Myocyte (in vitro differentiated cells): Measurements from ENCODE around the gene KHNYN. TPM values are rescaled to one million over a fixed set of nuclear protein-coding genes. Genes with fewer than 3 reads are reported as not detected.
"Not testable (repeated sequence)": the region's sequence is repeated elsewhere in the genome, so short reads cannot be mapped to it uniquely, and the experiment has no call there.

ENCODE experiments used
- DNase-seq: peaks from one replicate; pipeline ENCODE4 v3.0.0-alpha.2; 2012; ENCODE audit warnings: low read depth
- polyA plus RNA-seq: library from polyadenylated mRNA; unstranded; fragments of >200 nt; gene quantifications from one replicate; pipeline ENCODE4 v1.2.1, GENCODE V29; 2012; ENCODE audit warnings: missing spikeins
- total RNA-seq: library from RNA; depleted of rRNA; stranded (reverse); fragments of >200 nt; gene quantifications from 2 replicates; pipeline ENCODE4 v1.2.3, GENCODE V29; 2014

KHNYN gene
- 28.0 and 29.6 TPM in 2 replicates for total RNA-seq
- polyA plus RNA-seq: 25.9 TPM

DNA sequence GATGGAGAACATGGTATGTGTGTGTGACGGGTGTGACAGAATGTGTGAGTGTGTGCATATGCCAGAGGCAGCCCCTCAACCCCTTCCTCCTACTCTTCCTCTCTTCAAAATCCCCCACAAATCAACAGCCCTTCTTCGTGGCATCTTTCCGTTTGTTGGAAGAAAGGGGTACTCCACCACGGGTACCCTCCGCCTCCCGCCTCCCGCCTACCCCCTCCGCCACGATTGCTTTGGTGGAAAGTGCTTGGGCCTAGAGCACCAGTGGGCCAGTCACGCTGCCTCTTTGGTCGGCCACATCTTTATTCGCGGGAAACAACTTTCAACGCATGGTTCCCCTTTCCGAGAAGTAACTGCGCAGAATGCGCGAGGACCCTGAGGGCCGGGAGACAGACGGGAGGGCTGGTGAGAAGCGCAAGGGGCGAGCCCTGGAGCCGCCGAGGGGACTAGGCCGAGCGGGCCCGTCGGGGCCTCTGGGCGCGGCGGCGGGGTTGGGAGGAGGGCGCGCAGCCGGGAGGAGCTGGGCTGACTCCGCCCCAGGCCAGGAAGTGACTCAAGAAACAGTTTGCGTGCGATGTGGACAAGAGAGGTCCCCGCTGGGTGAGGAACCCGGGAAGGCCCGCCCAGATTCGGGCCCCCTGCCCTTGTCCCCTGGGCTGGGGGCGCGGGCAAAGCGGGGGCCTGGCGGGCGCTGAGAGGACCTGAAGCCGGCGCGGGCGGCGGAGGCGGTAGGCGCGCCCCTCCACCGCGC is at the start of gene KHNYN, which contains the start of gene CBLN3:
Gene KHNYN, plus strand, starts transcription at position 560 of the 748 bp plus-strand sequence. CDS start 777 bp downstream, outside the sequence.
Gene CBLN3, minus strand, starts transcription at position 274 of the 748 bp plus-strand sequence. CDS start 614 bp downstream, outside the sequence.
- DNase-seq: peak; percentile 93

- DNase-seq: no peak
Measured at GRCh38 chr14:24381363-24382063, 48.2 kb upstream of the KHNYN start.

GRCh38 chr14:24382064-24382371 is 47.7 kb upstream of the KHNYN start:
- no peak for DNase-seq

DNA sequence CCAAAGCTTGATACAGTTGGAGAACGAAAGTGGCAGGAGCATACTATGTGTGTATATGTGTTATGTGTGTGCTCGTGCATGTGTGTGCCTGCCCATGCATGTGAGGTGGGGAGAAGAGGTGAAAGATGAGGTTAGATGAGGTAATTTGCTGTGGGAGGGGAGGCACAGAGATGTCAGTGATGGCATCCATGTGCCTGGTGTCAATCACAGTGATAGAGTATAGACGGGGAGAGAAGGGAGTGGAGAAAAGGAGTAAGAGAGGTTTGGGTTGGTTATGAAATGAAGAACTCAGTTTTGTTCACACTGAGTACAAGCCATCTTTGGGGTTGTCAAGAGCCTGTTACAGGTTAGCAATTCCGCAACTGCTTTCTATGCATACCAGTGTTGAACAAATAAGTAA is 45.6 kb upstream of the KHNYN start:
- no peak for DNase-seq

DNA sequence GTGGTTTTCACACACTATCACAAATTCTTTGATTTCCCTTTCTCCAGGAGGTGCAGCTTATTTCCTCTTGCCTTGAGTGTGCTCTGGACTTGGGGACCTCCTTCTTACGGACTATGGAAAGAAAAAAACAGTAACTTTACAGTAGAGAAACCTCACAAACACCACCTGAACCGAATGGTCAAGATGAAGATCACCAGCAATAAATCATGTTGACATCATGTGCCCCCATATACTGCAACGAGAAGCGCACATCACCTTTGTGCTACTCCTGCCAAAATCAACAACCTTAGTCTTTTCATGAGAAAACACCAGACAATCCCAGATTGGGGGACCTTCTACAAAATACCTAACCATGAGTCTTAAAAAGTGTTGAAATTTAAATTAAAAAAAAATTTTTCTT is 44.2 kb upstream of the KHNYN start:
- DNase-seq: no peak

- DNase-seq: no peak
Measured at GRCh38 chr14:24387009-24387345, 42.8 kb upstream of the KHNYN start.

DNA sequence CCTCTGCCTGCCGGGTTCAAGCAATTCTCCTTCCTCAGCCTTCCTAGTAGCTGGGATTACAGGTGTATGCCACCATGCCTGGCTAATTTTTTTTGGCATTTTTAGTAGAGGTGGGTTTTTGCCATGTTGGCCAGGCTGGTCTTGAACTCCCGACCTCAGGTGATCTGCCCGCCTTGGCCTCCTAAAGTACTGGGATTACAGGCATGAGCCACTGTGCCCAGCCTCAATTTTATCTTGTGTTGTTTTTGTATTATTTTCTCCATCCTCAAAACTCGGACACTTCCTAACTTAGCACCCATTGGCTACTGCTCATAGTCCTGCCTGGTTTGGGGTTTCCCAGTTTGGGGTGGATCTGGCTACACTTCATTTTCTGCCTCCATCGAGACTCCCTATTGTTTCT is 42.2 kb upstream of the KHNYN start:
- DNase-seq: not testable (repeated sequence)

- DNase-seq: no peak
Measured at GRCh38 chr14:24388474-24389179, 41.1 kb upstream of the KHNYN start.

DNA sequence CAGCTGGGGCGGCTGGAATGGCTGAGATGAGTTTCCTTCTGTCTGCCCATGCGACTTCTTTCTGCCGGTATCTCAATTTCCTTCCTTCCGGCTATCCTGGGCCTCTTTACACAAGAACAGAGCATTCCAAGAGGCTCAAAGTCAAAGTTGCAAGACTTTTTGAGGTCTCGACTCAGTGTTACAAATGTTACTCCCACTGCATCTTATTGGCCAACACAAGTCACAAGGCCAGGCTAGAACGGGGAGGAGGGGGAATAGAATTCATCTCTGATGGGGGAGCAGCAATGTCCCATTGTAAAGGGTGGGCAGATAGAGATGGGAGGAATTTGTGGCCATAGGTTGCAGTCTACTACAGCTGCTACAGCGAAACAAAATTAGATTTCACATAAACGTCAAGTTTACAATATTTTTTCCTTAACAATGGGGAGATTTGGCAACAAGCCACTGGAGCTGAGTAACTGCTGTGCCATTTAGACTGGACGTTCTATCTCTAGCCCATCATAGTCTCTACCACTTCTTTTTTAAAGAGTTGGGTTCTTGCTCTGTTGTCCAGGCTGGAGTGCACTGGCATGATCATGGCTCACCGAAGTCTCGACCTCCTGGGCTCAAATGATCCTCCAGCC is 40.4 kb upstream of the KHNYN start:
- DNase-seq: no peak

DNA sequence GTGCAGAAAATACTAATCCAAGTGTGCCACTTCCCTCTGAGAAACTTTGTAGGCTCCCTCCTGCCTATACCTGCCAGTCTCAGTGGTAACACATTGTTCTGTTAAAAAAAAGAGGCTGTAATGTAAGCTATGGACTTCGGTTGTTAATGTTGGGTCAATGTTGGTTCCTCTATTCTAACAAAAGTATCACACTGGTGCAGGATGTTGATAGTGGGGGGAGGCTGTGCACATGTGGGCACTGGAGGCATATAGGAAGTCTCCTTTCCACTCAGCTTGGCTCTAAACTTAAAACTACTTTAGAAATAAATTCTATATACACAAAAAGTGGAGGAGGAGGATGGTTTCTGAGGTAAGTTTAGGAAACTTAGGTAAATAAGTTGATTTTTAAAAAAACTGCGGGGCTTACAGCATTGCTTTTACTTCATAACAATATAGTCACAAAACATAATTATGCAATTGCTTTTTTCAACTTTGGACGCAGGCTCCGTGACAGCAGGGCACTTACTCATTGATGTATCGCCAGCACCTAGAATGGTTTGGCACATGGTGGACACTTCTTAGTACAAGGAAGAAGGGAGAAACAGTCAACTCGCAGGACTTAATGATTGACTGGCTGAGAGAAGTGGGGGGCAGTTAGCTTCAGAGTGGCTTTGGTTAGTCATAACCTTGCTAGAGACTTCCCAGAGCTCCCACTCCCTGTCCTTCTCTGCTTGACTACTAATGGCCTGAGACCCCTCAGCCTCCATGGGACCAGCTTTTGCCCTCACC is 38.9 kb upstream of the KHNYN start:
- DNase-seq: no peak

GRCh38 chr14:24392325-24393091 is 37.2 kb upstream of the KHNYN start:
- DNase-seq: no peak

GRCh38 chr14:24394275-24394674 is 35.5 kb upstream of the KHNYN start:
- DNase-seq: no peak

GRCh38 chr14:24395609-24396582 is 33.9 kb upstream of the KHNYN start:
- peak; percentile 33 for DNase-seq

DNA sequence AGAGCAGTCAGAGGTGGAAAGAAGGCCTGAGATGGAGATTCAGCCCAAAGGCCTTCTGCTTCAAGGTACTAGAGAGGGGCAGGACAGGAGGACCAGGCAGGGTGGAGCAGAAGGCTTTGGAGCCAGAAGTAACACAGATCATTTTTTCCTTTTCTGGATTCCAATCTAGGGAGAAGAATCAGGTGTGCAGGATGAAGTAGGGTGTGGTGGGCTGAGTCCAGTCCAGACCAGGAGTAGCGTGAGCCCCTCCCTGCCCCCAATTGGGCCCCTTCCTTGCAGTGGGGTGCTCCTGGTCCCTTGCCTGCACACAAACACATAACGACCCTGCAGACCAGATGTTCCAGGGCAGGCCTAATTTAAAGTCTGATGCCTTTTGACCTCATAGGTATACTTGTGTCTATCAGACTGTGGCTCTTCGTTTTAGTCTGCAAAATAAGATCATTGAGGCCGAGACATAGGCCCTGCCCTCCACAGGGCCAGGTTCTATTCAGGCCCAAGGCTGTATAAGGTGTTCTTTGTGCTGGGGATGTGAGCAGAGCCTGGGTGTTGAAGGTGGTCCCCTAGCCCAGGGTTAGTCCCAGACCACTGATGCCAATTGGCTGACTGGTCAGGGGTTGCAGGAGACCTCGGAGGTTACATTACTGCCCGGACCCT is 32.0 kb upstream of the KHNYN start:
- DNase-seq: no peak

- no peak for DNase-seq
Measured at GRCh38 chr14:24398293-24398652, 31.5 kb upstream of the KHNYN start.

DNA sequence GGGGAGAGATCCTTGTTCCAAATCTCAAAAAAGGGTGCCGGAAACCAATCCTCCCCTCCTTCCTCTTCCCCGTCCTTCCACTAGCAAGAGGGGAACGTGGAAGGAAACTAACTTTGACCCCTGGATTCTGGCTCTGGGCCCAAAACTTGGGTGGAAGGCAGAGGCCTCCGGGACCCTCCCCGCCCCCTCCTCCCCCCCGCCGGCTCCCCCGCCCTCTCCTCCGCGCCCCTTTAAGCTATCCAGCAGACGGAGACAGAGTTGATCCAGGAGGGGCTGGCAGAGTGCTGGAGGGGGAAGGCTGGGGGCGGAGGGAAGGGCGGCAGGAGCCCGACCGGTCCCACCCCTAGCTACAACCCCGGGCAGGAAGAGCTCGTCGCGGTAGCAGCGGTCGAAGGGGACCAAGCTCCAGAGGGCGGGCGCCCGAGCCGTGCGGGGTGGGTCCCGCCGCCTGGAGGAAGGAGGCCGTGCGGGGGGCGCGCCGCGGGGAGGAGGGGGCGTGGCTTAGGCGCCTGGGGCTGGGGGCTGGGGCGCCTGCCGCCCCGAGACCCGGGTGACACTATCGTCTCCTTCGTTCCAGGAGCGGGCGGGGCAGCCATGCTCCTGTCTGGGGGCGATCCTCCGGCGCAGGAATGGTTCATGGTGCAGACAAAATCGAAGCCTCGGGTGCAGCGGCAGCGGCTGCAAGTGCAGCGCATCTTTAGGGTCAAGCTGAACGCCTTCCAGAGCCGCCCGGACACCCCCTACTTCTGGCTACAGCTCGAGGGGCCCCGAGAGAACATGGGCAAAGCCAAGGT is 30.9 kb upstream of the KHNYN start, which contains the start of gene NYNRIN:
Gene NYNRIN, plus strand, starts transcription at position 351 of the 794 bp plus-strand sequence. Its CDS starts 244 bp downstream, at position 595.
- DNase-seq: no peak

- DNase-seq: no peak
Measured at GRCh38 chr14:24399447-24399822, 30.3 kb upstream of the KHNYN start.
